ENCODE data around the gene B3GNT4. TPM values are rescaled to one million over a fixed set of nuclear protein-coding genes. Genes with fewer than 3 reads are reported as not detected.

Gene B3GNT4
- total RNA-seq, result not detected in 2 replicates

GRCh38 chr12:122203301-122204166, at the start of gene B3GNT4:
TSS of gene B3GNT4 (plus strand) at chr12:122203709. CDS start at chr12:122204619, 910 bp downstream.

DNA sequence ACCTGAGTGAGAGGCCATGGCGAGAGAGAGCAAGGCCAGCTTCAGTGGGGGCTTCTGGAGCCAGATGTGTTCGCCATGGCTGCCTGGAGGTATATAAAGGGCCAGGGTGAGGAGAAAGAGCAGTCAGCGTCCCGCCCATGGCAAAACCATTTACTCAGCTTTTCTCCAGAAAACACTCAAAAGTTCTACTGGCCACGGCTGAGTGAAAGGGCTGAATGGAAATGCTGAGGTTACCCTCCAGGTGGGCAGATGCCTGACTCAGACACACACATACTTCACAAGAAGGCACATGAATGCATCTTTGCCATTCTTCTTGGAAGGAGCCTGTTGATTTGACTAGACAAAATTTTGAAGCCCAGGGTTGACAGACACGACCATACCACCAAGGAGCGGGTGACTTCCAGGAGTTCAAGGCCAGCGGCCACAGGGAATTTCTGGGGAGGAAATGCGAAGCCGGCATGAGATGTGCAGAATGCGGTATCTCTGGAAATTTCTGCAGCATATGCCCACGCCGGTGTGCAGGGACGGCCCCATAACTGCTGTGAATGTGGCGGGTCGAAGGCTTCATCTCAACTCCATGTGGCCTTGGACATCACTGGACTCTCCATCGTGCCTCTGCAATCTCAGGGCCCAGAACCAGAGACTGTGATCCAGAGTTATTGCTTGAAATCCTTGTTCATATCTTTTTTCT, 29.2 kb upstream of the B3GNT4 start, which contains the start of gene IL31:
Gene IL31 (minus strand): TSS at position 67 of the 691 bp plus-strand sequence. CDS start 49 bp downstream, at position 18.

DNA sequence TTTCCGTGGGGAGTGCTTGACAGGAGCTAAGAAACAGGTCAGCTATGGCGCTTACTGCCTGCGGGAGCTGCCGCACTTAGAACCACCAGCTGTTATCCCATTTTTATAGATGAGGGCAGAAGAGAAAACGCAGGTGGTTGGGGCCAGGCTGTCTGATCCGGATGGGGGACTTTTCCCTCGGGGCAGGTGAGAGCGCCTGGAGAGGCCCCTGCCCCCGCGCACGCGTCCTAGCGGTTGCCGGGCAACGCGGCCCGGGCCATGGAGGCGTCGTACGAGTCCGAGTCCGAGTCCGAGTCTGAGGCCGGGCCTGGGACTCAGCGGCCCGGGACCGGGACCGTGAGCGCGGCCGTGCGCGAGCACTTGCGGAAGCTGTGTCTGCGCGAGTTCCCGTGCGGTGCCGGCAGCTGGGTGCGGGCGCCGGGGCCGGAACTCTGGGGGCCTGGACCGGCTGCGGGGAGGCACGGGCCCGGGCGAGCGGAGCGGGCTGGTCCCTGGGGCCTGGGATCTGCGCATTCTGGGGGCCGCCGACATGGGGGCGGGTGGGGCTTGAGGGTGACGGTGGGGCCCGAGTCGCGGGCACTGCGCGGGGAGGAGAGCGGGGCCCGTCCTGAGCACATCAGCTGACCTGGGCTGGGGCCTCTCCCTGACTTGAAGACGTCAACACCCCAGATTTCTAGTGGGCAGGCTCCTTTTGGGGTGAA, 20.5 kb upstream of the B3GNT4 start, which contains the start of gene LRRC43:
Gene LRRC43 (plus strand): TSS at position 237 of the 701 bp plus-strand sequence. CDS start 22 bp downstream, at position 259.

GRCh38 chr12:122225683-122226365, 22.3 kb downstream of the B3GNT4 start, which contains the start of gene DIABLO:
TSS of gene DIABLO (minus strand) at chr12:122226052. CDS start at chr12:122226014, 38 bp downstream.

Other genes with a start within 250 kb of the B3GNT4 start
- gene BCL7A, start 181.8 kb upstream of the B3GNT4 start, total RNA-seq, result 6.2 and 6.3 TPM in 2 replicates
- gene MLXIP, start 125.0 kb upstream of the B3GNT4 start, total RNA-seq, result 16.3 and 17.4 TPM in 2 replicates
- gene IL31, start 29.5 kb upstream of the B3GNT4 start, total RNA-seq, result not detected in 2 replicates
- 0.93 and 2.6 TPM in 2 replicates for gene LRRC43, start 20.6 kb upstream of the B3GNT4 start, total RNA-seq
- 60.7 and 63.3 TPM in 2 replicates for gene DIABLO, start 22.3 kb downstream of the B3GNT4 start, total RNA-seq
- 19.3 and 23.8 TPM in 2 replicates for gene VPS33A, start 62.8 kb downstream of the B3GNT4 start, total RNA-seq
- gene CLIP1, start 219.0 kb downstream of the B3GNT4 start, total RNA-seq, result 45.0 and 45.2 TPM in 2 replicates

Measured in mammary microvascular endothelial cell (primary cell).